Fibroblast of pulmonary artery (primary cell): ENCODE data around the gene USP36.
"Not testable (repeated sequence)": the region's sequence is repeated elsewhere in the genome, so short reads cannot be mapped to it uniquely, and the experiment has no call there.

Source experiments
- DNase-seq: peaks from one replicate; pipeline ENCODE4 v3.0.0-alpha.2; 2010; ENCODE audit warnings: low read depth
- H3K4me3 ChIP-seq: replicated peaks from 2 replicates; pipeline ENCODE4 v1.5.1; 2011; ENCODE audit warnings: low read depth, mild to moderate bottlenecking, control low read depth, low read length, moderate library complexity
- TF ChIP-seq, protein P1 (sequence below): IDR thresholded peaks from 2 replicates; pipeline ENCODE4 v1.5.1; 2011; ENCODE audit warnings: mild to moderate bottlenecking, control low read depth, low read length, inconsistent platforms; ENCODE audit errors: missing control alignments

Gene USP36

DNA sequence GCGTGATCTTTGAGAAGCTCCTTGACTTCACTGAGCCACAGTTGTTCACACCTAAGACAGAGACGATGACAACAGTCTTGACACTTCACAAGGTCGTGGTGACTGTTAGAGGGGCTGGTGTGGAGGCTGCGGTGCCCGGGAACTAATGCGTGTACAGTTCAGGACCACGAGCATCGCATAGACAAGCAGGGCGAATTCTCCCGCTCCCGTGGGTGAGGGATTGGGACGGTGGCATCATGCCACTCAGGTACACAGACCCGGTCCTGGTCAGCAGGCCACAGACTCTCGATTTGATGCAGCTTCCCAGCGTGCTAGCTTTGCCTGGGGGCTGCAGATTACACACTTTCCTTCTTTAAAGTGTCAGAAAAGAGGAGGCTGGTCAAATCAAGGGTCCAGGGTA is 37.6 kb upstream of the USP36 start:
- no peak overlapping the region for H3K4me3 ChIP-seq
- TF ChIP-seq, protein P1, sequence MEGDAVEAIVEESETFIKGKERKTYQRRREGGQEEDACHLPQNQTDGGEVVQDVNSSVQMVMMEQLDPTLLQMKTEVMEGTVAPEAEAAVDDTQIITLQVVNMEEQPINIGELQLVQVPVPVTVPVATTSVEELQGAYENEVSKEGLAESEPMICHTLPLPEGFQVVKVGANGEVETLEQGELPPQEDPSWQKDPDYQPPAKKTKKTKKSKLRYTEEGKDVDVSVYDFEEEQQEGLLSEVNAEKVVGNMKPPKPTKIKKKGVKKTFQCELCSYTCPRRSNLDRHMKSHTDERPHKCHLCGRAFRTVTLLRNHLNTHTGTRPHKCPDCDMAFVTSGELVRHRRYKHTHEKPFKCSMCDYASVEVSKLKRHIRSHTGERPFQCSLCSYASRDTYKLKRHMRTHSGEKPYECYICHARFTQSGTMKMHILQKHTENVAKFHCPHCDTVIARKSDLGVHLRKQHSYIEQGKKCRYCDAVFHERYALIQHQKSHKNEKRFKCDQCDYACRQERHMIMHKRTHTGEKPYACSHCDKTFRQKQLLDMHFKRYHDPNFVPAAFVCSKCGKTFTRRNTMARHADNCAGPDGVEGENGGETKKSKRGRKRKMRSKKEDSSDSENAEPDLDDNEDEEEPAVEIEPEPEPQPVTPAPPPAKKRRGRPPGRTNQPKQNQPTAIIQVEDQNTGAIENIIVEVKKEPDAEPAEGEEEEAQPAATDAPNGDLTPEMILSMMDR = no peak
- DNase-seq = no peak

GRCh38 chr17:78876954-78877517 is 36.4 kb upstream of the USP36 start:
- not testable (repeated sequence) for DNase-seq, H3K4me3 ChIP-seq

DNA sequence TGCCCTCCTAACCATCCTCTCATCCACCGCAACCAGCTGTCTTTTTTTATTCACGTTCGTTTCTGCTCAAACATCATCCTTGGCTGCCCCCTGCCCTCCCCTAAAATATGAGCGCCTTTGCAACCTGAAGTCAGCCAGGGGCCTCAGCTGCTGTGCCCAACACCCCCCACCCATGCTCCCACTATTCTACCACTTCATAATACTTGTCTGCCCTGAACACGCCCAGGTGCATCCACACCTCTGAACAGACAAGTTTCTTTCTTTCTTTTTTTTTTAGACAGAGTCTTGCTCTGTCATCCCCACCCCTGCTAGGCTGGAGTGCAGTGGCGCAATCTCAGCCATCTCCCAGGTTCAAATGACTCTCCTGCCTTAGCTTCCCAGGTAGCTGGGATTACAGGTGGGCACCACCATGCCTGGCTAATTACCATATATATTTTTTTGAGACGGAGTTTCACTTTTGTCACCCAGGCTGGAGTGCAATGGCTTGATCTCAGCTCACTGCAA is 35.5 kb upstream of the USP36 start:
- no peak overlapping the region for H3K4me3 ChIP-seq
- TF ChIP-seq, protein P1 = no peak
- DNase-seq = no peak

- DNase-seq = peak; percentile 45
- TF ChIP-seq, protein P1 = no peak
- H3K4me3 ChIP-seq = no peak overlapping the region
These were observed 34.9 kb upstream of the USP36 start for GRCh38 chr17:78875363-78876093.

DNA sequence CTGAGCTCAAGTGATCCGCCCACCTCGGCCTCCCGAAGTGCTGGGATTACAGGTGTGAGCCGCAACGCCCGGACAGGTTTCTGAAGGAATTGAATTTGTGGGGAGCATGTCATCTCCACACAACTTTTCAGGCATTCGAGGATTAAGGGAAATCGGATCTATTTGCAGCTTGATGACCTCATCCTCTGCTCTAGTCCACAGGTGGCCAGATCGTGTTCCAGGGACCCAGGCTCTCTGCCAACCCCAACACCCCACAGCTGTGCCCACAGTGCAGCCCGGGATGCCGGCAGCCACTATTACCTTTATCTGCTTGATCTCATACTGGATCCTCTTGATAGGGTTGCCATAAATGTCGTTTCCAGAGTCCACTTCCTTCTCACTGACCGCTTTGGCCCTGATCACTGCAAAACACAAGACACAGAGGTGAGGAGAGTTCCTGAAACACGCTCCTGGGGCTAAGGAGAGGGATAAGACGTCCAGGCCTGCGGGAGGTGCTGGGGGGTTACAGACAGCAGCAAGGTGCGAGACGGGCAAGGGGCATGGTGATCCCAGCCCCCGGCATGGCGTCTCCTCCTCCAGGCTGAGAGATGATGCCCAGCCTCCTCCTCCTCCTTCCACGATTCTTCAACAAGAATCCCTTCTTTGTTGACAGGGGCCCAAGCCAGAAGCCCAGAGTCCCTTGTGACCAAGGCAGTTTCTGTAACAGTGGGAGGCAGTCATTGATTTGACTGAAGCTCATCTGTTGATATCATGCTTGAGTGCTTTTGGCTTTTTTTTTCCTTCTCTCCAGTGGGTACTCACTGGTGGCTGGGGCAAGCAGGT is 33.1 kb upstream of the USP36 start:
- TF ChIP-seq, protein P1 = no peak
- no peak for DNase-seq
- no peak overlapping the region for H3K4me3 ChIP-seq

DNA sequence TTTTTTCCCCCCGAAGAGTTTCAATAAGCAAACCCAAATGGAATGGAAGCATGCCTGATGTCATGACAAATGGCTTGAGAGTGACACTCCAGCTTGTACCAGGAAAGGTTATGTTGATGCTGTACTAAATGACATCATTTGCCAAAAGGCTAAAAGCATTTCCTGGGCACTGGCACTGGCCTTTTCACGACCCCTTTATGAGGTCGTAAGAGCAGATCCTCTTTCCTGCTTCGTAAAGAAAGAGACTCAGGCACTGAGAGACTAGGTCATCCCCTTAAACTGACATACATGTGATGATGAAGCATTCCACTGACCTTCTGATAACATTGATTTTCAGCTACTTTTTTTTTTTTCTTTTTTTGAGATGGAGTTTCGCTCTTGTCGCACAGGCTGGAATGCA is 31.9 kb upstream of the USP36 start:
- H3K4me3 ChIP-seq = no peak overlapping the region
- TF ChIP-seq, protein P1 = no peak
- DNase-seq = no peak

GRCh38 chr17:78870621-78871020 is 30.0 kb upstream of the USP36 start:
- TF ChIP-seq, protein P1 = no peak
- no peak for DNase-seq
- no peak overlapping the region for H3K4me3 ChIP-seq
